LNCaP clone FGC (cell line): ENCODE results near the gene CCDC17.

Experiments
- DNase-seq: peaks from one replicate; pipeline ENCODE4 v3.0.0-alpha.2; 2011; ENCODE audit warnings: low read depth
- H3K4me3 ChIP-seq: 2 replicates; pipeline ENCODE4 v1.5.1; 2011; ENCODE audit warnings: mild to moderate bottlenecking, low read depth, low read length, control low read depth
- CTCF ChIP-seq: IDR thresholded peaks from 2 replicates; pipeline ENCODE4 v1.5.1; 2012; ENCODE audit warnings: mild to moderate bottlenecking; ENCODE audit not compliant: control insufficient read depth, insufficient read depth; ENCODE audit errors: extremely low read depth

CCDC17 gene

GRCh38 chr1:45594412-45594811 lies 29.4 kb downstream of the CCDC17 start:
- DNase-seq, result no peak

GRCh38 chr1:45589861-45590260 lies 34.0 kb downstream of the CCDC17 start:
- no peak for TF ChIP-seq CTCF
- peak overlapping the region; percentile 36 for H3K4me3 ChIP-seq
- no peak for DNase-seq

More at GRCh38 chr1:45594412-45594811, 29.4 kb downstream of the CCDC17 start:
- no peak for TF ChIP-seq CTCF
- no peak overlapping the region for H3K4me3 ChIP-seq

- TF ChIP-seq CTCF, result no peak
- no peak overlapping the region for H3K4me3 ChIP-seq
- DNase-seq, result no peak
These were observed 37.1 kb downstream of the CCDC17 start for GRCh38 chr1:45586769-45587168.

- DNase-seq, result no peak
- no peak for TF ChIP-seq CTCF
- peak overlapping the region; percentile 97 for H3K4me3 ChIP-seq
These were observed 38.3 kb downstream of the CCDC17 start for GRCh38 chr1:45585496-45586075.

GRCh38 chr1:45585110-45585426 lies 38.8 kb downstream of the CCDC17 start:
- no peak for TF ChIP-seq CTCF
- H3K4me3 ChIP-seq, result peak overlapping the region; percentile 97
- DNase-seq, result no peak

GRCh38 chr1:45584351-45585109 lies 39.3 kb downstream of the CCDC17 start:
- no peak for DNase-seq
- TF ChIP-seq CTCF, result no peak
- peak overlapping the region; percentile 97 for H3K4me3 ChIP-seq
